HG02642 (cell line): ENCODE data around the gene HYOU1.
A peak's percentile ranks its signal among the peaks of the same experiment; 100 is the strongest.
"Not testable (repeated sequence)": the region's sequence is repeated elsewhere in the genome, so short reads cannot be mapped to it uniquely, and the experiment has no call there.

Experiments used
- ATAC-seq: cut with Tn5 transposase; IDR thresholded peaks from one replicate; pipeline ENCODE4 v1.9.1; 2021; ENCODE audit warnings: mild to moderate bottlenecking; ENCODE audit not compliant: unreplicated experiment, poor library complexity

HYOU1 gene

GRCh38 chr11:119046489-119046888 is 10.5 kb downstream of the HYOU1 start:
- ATAC-seq: no peak

- no peak for ATAC-seq
These were observed 12.3 kb downstream of the HYOU1 start for GRCh38 chr11:119044708-119045107.

- ATAC-seq: no peak
These were observed 14.1 kb downstream of the HYOU1 start for GRCh38 chr11:119042927-119043326.

GRCh38 chr11:119041821-119042514 is 15.0 kb downstream of the HYOU1 start:
- ATAC-seq: no peak

GRCh38 chr11:119039471-119039870 is 17.5 kb downstream of the HYOU1 start:
- ATAC-seq: not testable (repeated sequence)

GRCh38 chr11:119038884-119039283 is 18.1 kb downstream of the HYOU1 start:
- ATAC-seq: no peak

GRCh38 chr11:119034813-119035212 is 22.2 kb downstream of the HYOU1 start:
- no peak for ATAC-seq

GRCh38 chr11:119033421-119033820 is 23.6 kb downstream of the HYOU1 start:
- not testable (repeated sequence) for ATAC-seq

- ATAC-seq: no peak
These were observed 25.1 kb downstream of the HYOU1 start for GRCh38 chr11:119031912-119032280.

- peak; percentile 85 for ATAC-seq
These were observed 26.5 kb downstream of the HYOU1 start, which contains the start of gene SLC37A4 for GRCh38 chr11:119030329-119031047. Gene SLC37A4 (minus strand): TSS chr11:119030877.

GRCh38 chr11:119030029-119030328 is 27.0 kb downstream of the HYOU1 start:
- ATAC-seq: peak; percentile 19

GRCh38 chr11:119029340-119030028 is 27.5 kb downstream of the HYOU1 start:
- peak; percentile 11 for ATAC-seq

GRCh38 chr11:119029069-119029339 is 28.0 kb downstream of the HYOU1 start:
- no peak for ATAC-seq

- no peak for ATAC-seq
These were observed 28.5 kb downstream of the HYOU1 start for GRCh38 chr11:119028346-119029068.

GRCh38 chr11:119027561-119028345 is 29.3 kb downstream of the HYOU1 start:
- ATAC-seq: no peak

GRCh38 chr11:119026970-119027369 is 30.0 kb downstream of the HYOU1 start:
- no peak for ATAC-seq

GRCh38 chr11:119025978-119026766 is 30.8 kb downstream of the HYOU1 start:
- ATAC-seq: no peak

- ATAC-seq: no peak
These were observed 31.5 kb downstream of the HYOU1 start for GRCh38 chr11:119025541-119025940.

GRCh38 chr11:119025099-119025473 is 31.9 kb downstream of the HYOU1 start:
- no peak for ATAC-seq
